Stimulated activated CD4-positive, alpha-beta T cell treated with anti-CD3 and anti-CD28 coated beads, Interleukin-4, amount 100 ng/mL, for 48 hours (primary cell): ENCODE measurements around the gene RGS1.

Source experiments
- DNase-seq, 2 donors: peaks; one replicate each; pipeline ENCODE4 v3.0.0-alpha.2; 2020; ENCODE audit warnings: low read depth in 2 of 2

The RGS1 gene

DNA sequence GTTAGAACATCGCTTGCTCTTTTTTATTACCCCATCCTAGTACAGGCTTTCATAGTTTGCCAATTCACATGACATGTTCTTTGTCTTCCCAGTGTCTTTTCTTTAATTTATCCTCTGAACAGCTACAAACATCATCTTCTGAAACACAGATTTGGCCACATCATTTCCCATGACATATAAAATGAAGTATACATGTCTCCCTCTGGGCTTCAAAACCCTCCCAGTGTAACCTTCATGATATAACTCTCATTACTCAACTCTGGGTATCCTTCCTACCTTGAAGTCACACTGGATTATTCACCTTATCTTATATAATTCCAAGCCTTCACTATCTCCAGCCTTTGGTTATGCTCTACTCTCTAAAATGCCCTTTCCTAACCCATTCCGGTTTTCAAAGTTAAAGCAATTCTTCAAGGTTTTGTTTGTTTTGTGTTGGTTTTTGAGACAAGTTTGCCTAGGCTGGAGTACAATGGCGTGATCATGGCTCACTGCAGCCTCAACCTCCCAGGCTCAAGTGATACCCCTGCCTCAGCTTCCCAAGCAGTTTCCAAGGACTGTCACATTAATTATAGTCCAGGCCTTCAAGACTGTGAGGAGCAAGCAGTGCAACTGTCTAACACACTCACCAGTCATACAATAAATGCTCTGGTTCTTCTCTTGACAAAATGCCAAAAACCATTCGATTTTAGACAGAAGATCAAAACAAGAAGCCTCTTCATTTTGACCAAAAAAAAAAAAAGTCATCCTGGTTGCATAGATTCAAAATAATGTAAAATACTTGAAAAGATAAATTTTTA lies 5.8 kb downstream of the RGS1 start:
- no peak for DNase-seq

DNA sequence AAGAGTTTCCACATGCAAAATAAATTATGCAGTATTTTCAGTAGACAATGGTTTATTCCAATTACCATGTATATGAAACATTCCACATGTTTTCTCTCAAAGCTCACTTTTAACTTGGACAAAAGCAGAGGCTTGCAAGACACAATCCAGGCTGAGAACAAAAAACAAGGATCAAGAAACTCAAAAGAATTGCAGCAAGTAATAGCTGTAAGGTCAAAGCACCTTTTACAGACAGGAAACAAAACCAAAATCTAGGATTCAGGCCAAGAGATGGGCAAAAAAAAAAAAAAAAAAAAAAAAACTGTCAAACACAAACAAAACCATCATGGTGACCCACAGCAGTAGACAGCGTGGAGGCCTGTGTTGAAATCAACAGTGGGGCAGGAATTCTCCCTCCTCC lies 9.3 kb downstream of the RGS1 start:
- no peak for DNase-seq

DNA sequence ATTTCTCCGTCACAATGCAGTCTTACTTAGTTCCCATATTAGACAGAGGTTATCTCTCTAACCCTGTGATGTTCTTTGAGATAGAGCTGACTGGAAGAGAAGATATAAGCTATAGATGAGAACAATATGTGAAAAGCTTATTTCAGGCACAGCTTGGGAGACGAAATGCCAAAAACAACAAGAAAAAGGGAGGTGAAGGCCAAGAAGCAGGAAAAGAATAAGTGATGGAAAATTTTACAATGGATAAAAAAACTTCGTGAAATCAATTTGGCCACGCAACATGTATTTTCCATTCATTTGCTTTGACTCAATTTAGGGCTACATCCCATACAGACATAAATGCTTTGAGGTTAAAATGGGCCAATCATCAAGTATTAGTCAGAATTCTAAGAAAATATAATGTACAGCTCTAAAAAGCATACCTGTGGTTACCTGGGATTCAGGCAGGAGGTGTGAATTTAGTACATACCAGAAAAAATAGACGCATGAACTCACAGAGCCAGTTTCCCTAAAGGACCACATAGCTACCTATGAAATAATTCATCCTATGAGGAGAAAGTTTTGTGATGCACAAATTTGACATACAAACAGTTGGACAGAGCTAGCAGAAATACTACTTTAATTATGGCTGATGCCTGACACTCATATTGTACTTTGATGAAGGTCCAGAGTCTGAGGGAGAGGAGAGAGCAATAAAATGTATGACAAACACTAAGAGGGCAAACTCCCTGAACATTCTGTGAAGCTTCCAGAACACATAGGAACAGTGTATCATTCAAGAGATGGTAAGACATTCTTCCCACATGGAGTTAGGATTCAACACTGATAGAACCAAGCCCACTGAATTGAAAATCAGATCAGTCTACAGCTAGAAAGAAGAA lies 12.1 kb downstream of the RGS1 start:
- no peak for DNase-seq

DNA sequence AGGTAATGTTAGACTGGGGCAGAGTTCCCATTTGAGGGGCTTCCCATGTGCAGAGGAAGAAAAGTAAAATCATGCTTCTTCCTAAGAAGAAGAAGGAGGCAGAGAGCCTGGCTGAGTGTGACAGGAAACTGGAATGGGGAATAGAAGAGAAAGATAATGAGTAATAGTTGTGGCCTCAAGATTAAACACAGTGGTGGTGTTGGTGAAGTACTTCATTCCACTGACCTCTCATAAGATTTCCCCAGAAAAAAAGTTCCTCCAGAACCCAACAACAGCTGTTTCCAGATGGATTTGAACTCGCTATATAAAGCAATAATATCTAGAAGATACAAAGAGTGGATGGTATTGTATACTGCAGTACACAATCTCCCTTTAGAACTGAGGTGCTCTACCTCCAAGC lies 13.0 kb downstream of the RGS1 start:
- DNase-seq, result no peak

DNA sequence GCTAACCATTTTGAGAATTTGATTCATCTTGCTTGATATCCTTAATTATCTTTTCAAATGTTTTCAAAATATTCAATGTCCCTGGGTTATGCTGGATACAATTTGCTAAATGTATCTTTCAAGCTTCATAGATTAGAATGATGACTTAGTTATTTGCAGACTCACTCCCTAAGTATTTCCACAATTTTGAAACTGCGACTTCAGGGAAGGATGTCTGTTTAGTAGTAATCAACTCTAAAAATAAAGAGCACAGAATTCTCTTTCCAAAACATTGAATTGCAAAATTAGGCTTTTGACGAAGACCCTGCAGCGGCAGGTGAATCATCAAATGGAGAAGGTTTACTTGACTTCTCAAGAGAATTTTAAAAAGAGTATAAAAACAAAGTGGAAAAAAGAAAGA lies 14.2 kb downstream of the RGS1 start:
- no peak for DNase-seq

DNA sequence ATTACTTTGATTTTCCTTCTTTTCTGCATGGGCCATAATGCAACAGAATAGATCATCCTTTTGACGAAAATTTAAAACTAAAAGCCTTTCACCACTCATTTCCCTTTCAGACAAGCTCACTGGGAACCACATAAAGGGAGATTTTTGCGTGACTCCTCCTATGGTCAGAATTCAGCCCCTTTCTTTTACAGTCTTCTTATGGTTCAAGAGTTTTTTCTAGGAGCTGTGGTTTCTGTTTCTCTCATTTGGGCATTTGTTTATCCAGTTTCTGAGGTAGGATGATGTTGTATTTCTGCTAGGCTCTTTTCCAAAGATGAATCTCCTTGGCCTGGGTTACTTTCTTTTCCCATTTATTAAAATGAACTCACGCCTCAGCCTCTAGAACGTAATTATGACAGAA lies 16.9 kb downstream of the RGS1 start:
- no peak for DNase-seq

DNA sequence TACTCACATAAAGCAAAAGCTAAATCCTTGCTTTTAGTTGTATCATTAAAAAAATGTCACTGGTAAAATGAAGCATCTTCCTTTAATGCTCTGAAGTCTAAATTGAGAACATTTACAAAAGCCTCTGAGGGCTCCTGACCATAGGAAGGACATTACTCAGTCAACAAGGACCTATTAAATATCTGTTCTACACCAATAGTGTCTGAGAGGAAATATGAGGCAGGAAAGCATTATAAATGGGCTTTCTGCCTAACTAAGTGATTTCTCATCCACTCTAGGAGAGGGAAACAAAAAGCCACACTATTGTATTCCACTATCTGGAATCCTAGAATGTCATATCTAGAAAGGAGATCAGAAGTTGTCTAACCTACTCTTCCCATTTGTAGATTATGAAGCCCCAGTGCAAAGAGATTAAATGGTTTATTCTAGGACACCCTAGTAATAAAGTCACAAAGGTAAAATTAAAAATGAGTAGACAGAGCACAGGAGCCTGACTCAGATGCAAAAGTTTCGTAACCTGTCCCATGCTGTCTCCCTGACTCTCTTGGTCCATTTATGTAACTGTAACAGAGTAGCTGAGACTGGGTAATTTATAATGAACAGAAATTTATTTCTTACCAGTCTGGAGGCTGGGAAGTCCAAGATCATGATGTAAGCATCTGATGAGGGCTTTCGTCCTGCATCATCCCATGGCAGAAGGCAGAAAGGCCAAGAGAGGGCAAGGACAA lies 17.6 kb downstream of the RGS1 start:
- no peak for DNase-seq

DNA sequence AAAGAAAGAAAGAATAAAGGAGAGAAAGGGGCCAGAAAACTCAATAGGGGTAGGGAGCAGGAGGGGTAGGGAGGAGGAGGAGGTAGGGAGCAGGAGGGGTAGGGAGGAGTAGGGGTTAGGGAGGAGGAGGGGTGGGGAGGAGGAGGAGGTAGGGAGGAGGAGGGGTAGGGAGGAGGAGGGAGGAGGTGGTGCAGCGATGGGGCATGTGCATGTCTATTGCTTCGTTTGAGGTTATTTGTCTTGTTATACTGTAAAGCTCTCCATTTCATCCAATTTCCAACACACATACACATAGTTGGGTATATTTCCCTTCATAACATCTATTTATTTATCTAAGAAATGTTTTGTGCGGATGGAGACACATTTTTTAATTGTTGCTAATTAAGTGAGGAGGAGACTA lies 19.7 kb downstream of the RGS1 start:
- DNase-seq, result no peak

DNA sequence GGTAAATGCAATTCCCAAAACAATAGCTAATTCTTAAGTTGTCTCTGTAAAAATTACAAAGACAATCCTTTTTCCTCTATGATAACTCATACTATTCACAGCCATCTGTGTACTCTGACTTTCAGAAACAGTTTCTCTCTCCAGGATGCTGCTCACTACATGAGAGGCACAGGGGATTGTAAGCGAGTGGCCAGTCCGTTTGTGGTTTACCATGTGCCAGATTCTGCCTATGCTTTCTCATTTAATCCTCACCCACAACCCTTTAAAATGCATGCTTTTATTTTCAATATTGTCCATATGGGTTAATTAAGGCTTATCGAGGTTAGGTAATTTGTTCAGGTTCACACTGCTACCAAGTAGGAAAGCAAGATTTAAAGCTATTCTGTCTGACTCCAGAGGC lies 23.0 kb downstream of the RGS1 start:
- DNase-seq, result no peak

DNA sequence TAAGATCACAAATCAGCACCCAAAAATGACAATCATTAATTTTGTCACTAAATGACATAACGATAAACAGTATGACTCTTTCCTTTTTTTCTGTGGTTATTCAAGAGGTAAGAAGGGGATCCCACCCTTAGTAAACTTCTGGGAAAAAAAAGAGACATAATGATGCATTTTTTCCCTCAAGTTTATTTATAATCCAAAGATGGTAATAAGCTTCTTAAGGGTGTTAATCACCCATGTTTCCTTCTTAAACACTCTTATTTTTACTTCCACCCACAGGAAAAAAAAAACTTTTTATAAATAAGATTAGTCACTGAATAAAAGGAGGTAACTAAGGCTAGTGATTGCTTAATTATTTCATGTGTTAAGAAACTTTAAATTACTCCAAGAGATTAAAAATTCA lies 24.7 kb downstream of the RGS1 start:
- DNase-seq, result no peak

DNA sequence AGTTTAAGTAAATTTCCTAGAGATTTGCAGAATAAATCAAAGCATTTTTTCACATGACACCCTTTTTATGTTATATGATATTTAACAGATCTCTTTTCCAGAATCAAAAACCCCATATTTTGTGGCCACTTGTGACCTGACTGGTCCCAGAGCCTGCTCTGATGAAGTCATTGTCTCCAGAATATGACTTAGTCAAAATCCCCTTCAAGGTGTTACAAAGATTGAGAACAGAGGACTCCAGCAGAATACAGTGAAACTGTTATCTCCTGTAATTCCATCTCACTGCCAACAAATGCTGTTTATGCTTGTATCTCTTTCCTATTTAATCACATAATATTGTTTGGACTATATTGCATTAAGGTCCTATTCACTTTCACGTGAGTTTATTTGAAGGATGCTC lies 25.6 kb downstream of the RGS1 start:
- no peak for DNase-seq

DNA sequence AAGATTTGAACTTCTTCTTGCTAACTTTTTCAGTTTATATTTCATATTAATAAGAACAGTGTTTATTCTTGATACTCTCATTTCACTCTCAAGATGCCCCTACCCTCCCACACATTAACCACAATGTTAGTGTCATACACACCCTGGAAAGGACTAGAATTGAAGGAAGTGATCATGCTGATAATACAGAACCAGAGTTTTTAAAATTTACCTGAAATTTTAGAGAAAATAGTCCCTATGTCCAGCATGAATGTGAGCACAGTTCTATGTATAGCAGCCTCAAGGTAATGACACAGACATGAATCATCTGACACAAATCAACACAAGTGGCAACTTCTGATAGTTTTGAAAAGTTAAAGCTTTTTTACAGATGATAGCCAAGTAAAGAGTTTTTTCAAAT lies 26.0 kb downstream of the RGS1 start:
- DNase-seq, result no peak

DNA sequence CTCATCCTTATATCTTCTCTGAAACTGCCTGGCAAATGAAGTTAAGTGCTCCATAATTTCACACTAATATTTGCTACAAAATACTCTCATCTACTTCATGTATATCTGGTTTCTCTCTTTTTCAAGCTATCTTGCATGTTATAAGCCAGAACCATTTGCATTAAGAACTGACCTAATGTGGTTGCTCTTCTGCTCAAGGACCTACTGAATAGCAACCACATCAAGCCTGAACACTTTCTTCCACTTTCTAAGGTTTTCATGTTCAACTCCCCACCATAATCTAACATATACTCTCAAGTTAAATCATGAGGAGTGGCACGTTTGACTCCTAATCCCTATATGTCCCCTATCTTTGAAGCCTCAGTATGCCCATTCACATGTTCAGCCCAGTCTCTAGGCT lies 27.2 kb downstream of the RGS1 start:
- DNase-seq, result no peak

DNA sequence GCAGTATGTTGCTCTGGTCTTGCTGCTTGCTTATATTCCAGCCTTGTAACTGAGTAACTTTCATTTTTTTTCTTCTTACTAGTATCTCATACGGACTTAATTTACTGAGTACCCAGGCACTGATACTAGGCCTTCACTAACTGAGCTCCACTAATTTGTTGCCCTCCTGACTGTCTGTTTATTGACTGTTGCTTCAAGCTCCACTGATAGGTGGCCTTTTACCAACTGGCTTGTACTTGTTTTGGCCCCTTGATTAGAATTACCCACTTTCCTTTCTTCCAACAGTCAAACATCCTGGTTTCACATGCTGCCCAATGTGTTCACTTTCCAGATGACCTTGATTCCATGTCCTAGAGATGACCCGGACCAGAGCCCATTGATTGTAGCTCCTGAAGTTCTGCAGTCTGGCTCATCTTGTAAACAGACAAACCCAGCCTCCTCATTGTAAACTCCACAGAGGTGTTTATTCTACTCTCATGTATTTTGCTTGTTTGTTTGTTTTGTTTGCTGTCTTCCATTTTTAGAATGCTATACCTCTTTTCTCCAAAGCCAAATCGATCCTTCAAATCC lies 27.7 kb downstream of the RGS1 start:
- DNase-seq, result no peak

DNA sequence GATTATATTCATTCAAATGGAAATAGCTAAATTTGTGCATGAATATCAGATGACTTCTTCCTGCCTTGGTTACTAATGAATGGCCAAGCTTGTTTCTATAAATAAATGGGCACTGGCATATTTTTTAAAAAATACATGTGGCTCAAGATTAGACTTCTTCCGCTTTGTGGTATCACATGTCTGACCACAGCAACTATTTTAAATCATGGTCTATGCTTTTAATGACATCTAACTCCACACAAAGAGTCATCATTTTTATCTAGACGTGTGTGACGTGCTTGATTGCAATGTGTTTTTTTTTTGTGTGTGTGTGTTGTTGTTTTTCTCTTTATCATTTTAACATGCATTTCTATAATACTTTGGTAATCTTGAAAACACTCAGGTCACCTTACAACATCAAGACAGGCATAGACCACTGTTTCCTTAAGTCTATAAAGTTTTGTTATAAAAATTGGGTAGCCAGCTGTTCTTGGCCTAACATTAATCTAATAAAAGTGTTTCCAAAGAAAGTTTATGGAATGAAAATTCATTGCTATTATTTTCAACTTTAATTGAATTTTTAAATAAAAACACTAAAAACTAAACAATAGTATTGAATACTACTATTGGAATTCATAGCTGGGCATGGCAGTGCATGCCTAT lies 29.5 kb downstream of the RGS1 start:
- DNase-seq, result no peak

DNA sequence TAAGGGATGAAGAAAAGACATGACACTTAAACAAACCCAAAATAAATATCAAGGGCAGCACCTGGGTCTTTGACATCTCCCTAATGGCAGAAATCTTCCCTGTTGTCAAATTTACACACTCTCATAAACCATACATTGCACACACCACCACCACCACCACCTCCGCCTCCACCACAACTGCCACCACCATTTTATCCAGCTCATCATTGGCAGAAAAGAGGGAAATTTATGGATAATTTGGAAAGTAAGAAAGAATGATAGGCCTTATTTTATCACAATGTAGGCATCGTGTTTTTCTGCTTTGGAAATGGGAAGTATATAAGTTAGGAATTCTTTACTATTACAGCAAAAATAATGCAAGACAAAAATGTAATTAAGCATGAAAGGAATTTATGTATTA lies 33.1 kb downstream of the RGS1 start:
- DNase-seq, result no peak

DNA sequence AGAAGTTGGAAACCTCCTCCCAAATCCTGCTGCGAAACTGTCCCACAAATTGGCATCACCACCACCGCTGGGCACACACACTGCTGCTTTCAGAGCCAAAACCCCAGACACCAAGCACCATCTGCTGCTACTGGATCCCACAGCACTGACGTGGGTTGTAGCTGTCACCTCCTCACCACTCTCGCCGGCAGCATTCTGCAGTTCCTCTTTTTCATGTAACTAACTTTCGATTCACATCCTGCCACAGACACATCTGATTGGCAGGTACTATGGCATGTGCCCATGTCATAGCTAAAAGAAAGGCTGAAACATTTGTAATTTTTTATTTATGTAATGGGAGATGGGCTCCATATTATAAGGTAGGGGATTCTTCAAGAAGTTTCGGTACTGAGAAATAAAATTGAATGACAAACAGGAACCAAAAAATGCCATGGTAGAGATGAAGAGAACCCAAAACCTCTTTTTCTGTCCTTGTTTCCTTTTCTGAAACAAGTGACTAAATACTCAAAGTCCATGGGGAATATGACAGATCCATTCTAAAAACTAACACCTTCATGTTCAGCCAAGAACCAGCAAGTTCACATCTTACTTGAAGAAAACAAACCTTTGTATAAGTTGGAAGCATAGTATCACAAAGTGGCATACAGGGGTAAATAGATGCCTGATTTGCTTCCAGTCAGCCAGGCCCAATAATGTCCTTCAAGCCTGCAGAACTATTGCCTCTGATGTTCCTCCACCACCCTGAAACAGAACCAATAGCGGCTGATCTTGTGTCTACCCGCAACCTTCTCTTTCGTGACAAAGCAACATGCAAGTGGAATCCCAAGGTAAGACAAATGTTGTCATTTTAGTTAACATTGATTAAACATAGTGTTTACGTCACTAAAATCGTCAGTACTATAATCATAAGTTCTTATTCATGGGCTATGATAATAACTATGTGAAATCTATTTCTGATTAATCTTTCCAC lies 33.8 kb downstream of the RGS1 start:
- DNase-seq, result peak; percentile 18 to 19

DNA sequence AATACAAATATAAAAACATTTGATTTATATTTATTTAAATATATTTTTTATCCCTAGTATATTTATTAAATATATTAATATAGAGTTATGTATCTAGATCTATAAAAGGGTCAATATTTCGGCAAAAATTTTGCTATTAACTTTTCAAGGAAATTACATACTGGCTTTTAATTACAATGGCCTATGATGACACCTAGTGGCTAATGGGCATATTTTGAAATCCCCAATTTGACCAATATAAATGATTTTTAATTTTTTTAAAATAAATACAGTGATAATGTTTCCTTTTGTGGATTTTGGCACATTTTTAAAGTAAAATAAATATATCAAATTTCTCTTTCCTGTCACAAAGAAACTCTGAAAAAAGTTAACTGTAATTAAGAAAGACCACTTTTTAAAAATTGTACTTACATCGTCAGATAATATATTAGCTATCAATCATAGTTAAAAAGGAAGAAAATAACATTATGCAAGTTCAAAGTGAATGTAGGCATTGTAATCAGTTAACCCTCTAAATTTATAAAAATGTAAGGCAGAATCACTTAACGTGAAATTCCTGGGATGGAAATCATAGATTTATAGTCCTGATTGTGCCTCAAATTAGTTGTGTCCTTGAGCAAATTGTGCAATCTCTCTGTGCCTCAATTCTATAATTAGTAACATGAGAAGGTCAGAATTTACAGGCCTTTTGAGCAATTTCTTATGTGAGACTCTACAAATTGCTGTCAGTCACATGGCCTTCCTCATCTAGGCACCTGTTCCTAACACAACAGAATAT lies 34.7 kb downstream of the RGS1 start:
- no peak for DNase-seq

DNA sequence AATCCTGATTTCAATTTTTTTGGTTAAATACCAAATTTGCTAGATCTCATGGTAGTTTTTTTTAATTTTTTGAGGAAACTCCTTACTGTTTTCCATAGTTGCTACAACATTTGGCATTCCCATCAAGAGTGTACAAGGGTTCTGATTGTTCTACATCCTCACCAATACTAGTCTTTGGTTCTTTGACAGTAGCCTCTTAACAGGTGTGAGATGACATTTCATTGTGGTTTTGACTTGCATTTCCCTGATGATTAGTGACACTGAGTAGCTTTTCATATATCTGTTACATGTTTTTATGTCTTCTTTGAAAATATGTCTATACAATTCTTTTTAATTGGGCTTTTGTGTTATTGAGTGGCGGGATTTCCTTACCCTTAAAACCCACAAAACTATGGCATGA lies 39.5 kb downstream of the RGS1 start:
- no peak for DNase-seq
